ENCODE data around the gene DNER. TPM values are rescaled to one million over a fixed set of nuclear protein-coding genes. Genes with fewer than 3 reads are reported as not detected.

Gene DNER
- total RNA-seq, 4 donors from 2014 or later = 1.5 to 13.1 (median 4.7) TPM

- no peaks in the 10 kb centered on the region for H3K27me3 ChIP-seq
- no peaks in the 10 kb centered on the region for H3K36me3 ChIP-seq
- no peak overlapping the region for H3K4me3 ChIP-seq
- no peak overlapping the region for H3K27ac ChIP-seq
- no peak for TF ChIP-seq CTCF (IDR thresholded peaks at IDR 0.05)
- no peaks in the 10 kb centered on the region for H3K4me1 ChIP-seq
- no peak for DNase-seq (ENCODE audit: low spot score in 2 of 2)
- no peaks in the 10 kb centered on the region for H3K9me3 ChIP-seq
Measured at GRCh38 chr2:229462112-229462511, 252.2 kb downstream of the DNER start.

GRCh38 chr2:229456091-229456490 is 258.3 kb downstream of the DNER start:
- H3K27me3 ChIP-seq = no peaks in the 10 kb centered on the region
- no peak for TF ChIP-seq EP300 (IDR thresholded peaks at IDR 0.05)
- no peak for TF ChIP-seq POLR2A (IDR thresholded peaks at IDR 0.05)
- TF ChIP-seq CTCF (IDR thresholded peaks at IDR 0.05) = no peak
- H3K36me3 ChIP-seq = no peaks in the 10 kb centered on the region
- no peak overlapping the region for H3K4me3 ChIP-seq
- H3K9me3 ChIP-seq = no peaks in the 10 kb centered on the region
- no peaks in the 10 kb centered on the region for H3K4me1 ChIP-seq
- no peak overlapping the region for H3K27ac ChIP-seq
- DNase-seq (ENCODE audit: low spot score in 2 of 2) = no peak
- WGBS, 2 donors = 90 to 92% methylated on average over 6 of the region's 6 CpGs

GRCh38 chr2:229454934-229455631 is 259.3 kb downstream of the DNER start:
- Histone ChIP-seq H3K27me3 (no peaks in the 10 kb centered on the region), H3K9me3 (peaks cover 0 to 5% (median 0%) of the 10 kb centered on the region in 4 donors), H3K36me3 (no peaks in the 10 kb centered on the region), H3K27ac (no peak overlapping the region), H3K4me1 (no peaks in the 10 kb centered on the region), H3K4me3 (no peak overlapping the region)
- WGBS, 2 donors = 64 to 69% methylated on average over 7 of the region's 7 CpGs
- TF ChIP-seq POLR2A (IDR thresholded peaks at IDR 0.05) (no peak), CTCF (IDR thresholded peaks at IDR 0.05) (no peak), EP300 (IDR thresholded peaks at IDR 0.05) (no peak)
- no peak for DNase-seq (ENCODE audit: low spot score in 2 of 2)

GRCh38 chr2:229453230-229453629 is 261.1 kb downstream of the DNER start:
- Histone ChIP-seq H3K9me3 (peaks cover 0 to 5% (median 0%) of the 10 kb centered on the region in 4 donors), H3K4me3 (no peak overlapping the region), H3K36me3 (no peaks in the 10 kb centered on the region), H3K27me3 (no peaks in the 10 kb centered on the region), H3K27ac (no peak overlapping the region), H3K4me1 (no peaks in the 10 kb centered on the region)
- TF ChIP-seq EP300 (IDR thresholded peaks at IDR 0.05) (no peak), POLR2A (IDR thresholded peaks at IDR 0.05) (no peak), CTCF (IDR thresholded peaks at IDR 0.05) (no peak)
- no peak for DNase-seq (ENCODE audit: low spot score in 2 of 2)

GRCh38 chr2:229451852-229452251 is 262.5 kb downstream of the DNER start:
- Histone ChIP-seq H3K9me3 (peaks cover 0 to 5% (median 0%) of the 10 kb centered on the region in 4 donors), H3K4me3 (no peak overlapping the region), H3K36me3 (no peaks in the 10 kb centered on the region), H3K27ac (no peak overlapping the region), H3K27me3 (no peaks in the 10 kb centered on the region), H3K4me1 (peaks cover 0 to 6% (median 0%) of the 10 kb centered on the region in 4 donors)
- no peak for TF ChIP-seq POLR2A (IDR thresholded peaks at IDR 0.05)
- no peak for TF ChIP-seq CTCF (IDR thresholded peaks at IDR 0.05)
- 78 to 79% methylated on average over 3 of the region's 3 CpGs for WGBS, 2 donors
- no peak for DNase-seq (ENCODE audit: low spot score in 2 of 2)
